Measurements from ENCODE around the gene NPIPA3. TPM values are rescaled to one million over a fixed set of nuclear protein-coding genes. Genes with fewer than 3 reads are reported as not detected.
"Not testable (repeated sequence)": the region's sequence is repeated elsewhere in the genome, so short reads cannot be mapped to it uniquely, and the experiment has no call there.

Gene NPIPA3
- 1.8 and 3.2 TPM in 2 replicates for total RNA-seq (2014; rRNA removed; shearing (Covaris generic))

GRCh38 chr16:14703156-14704011 lies at the start of gene NPIPA3:
TSS of gene NPIPA3 (plus strand) at chr16:14703411. CDS start at chr16:14708944, 5,533 bp downstream.
- not testable (repeated sequence) for H3K4me3 ChIP-seq; DNase-seq; H3K27ac ChIP-seq; H3K9me3 ChIP-seq (replicated peaks); H3K27me3 ChIP-seq; H3K36me3 ChIP-seq; H3K4me1 ChIP-seq

GRCh38 chr16:14658063-14658462 lies 45.1 kb upstream of the NPIPA3 start:
- DNase-seq: peak; percentile 63 to 79
- no peaks in the 10 kb centered on the region for H3K27me3 ChIP-seq
- 0 out of 2 replicates have a peak, but pooled peaks cover 2% of the 10 kb centered on the region for H3K4me1 ChIP-seq
- peaks cover 35% of the 10 kb centered on the region for H3K36me3 ChIP-seq
- H3K4me3 ChIP-seq: no peak overlapping the region
- H3K27ac ChIP-seq: peak overlapping the region; percentile 47
- H3K9me3 ChIP-seq (replicated peaks): no peaks in the 10 kb centered on the region

GRCh38 chr16:14667347-14668266 lies 35.6 kb upstream of the NPIPA3 start:
- no peak overlapping the region for H3K4me3 ChIP-seq
- peaks cover 34% of the 10 kb centered on the region for H3K36me3 ChIP-seq
- DNase-seq: no peak
- no peaks in the 10 kb centered on the region for H3K27me3 ChIP-seq
- no peaks in the 10 kb centered on the region for H3K4me1 ChIP-seq
- no peak overlapping the region for H3K27ac ChIP-seq
- H3K9me3 ChIP-seq (replicated peaks): no peaks in the 10 kb centered on the region

- H3K27me3 ChIP-seq: no peaks in the 10 kb centered on the region
- H3K4me3 ChIP-seq: no peak overlapping the region
- peaks cover 34% of the 10 kb centered on the region for H3K36me3 ChIP-seq
- H3K9me3 ChIP-seq (replicated peaks): no peaks in the 10 kb centered on the region
- no peak overlapping the region for H3K27ac ChIP-seq
- H3K4me1 ChIP-seq: no peaks in the 10 kb centered on the region
- no peak for DNase-seq
These were observed 34.5 kb upstream of the NPIPA3 start for GRCh38 chr16:14668556-14669223.

DNA sequence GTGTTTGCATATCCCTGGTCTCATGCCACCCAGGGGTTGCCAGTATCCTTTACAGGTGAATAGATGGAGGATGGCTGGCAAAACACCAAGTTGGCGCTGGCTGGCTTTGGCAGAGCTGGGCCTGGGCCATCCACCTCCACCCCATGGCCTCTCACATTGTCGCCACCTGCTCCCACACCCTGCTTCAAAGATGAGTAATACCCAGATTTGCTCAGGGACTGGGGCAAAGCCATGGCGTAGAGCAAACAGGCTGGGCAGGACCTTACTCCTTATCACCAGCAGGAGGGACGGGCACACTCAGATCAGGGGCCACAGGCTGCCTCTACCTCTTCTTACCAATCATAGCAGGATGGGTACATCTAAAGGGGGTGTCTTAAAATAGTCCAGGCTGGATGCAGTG lies 33.4 kb upstream of the NPIPA3 start:
- no peaks in the 10 kb centered on the region for H3K9me3 ChIP-seq (replicated peaks)
- H3K36me3 ChIP-seq: peaks cover 29% of the 10 kb centered on the region
- H3K27me3 ChIP-seq: no peaks in the 10 kb centered on the region
- DNase-seq: no peak
- no peak overlapping the region for H3K27ac ChIP-seq
- no peaks in the 10 kb centered on the region for H3K4me1 ChIP-seq
- no peak overlapping the region for H3K4me3 ChIP-seq

DNA sequence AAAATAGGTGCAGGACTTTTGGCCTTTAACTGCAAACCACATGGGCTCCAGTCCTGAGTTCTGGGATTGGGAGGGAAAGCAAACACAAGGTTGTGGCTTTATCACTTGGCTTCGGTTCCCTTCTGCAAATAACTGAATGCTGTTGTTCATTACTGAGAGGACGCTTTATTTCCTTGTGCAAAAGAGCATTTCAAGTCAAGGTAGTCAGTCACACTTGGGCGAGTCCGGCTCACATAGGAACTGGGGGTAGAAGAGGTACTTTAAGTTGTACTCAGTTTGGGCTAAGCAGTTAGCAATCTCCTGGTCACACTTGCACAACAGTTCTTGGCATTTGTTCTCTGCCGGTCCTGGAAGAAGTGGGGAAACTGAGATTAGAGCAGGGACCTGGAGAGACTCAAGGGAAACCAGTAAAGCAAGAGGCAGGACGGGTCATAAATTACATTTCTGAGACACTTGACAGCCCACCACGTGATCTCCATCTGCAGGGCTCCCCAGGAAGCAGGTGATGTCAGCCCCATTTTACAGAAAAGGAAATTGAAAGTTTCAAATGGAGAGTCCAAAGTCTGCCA lies 30.7 kb upstream of the NPIPA3 start:
- Histone ChIP-seq H3K4me1 (no peaks in the 10 kb centered on the region), H3K9me3 (replicated peaks) (no peaks in the 10 kb centered on the region), H3K27me3 (no peaks in the 10 kb centered on the region), H3K36me3 (peaks cover 6% of the 10 kb centered on the region; the same call in 1 of the 2 replicates), H3K27ac (no peak overlapping the region), H3K4me3 (no peak overlapping the region)
- DNase-seq: no peak

- no peak overlapping the region for H3K4me3 ChIP-seq
- no peak overlapping the region for H3K27ac ChIP-seq
- no peaks in the 10 kb centered on the region for H3K36me3 ChIP-seq
- H3K4me1 ChIP-seq: no peaks in the 10 kb centered on the region
- no peaks in the 10 kb centered on the region for H3K27me3 ChIP-seq
- no peaks in the 10 kb centered on the region for H3K9me3 ChIP-seq (replicated peaks)
- DNase-seq: no peak
These were observed 26.6 kb upstream of the NPIPA3 start for GRCh38 chr16:14676633-14677032.

DNA sequence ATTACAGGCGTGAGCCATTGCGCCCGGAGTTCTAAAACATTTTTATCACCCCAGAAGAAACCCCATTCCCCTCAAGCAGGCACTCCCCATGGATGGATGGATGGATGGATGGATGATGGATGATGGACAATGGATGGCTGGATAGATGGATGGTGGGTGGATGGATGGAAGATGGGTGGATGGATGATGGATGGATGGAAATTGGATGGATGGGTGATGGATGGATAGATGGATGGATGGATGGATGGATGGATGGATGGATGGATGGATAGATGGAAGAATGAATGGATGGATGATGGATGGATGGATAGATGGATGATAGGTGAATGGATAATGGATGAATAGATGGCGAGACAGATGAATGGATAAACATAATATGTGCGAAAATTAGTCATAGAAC lies 25.6 kb upstream of the NPIPA3 start:
- no peaks in the 10 kb centered on the region for H3K4me1 ChIP-seq
- no peak overlapping the region for H3K27ac ChIP-seq
- H3K27me3 ChIP-seq: no peaks in the 10 kb centered on the region
- H3K36me3 ChIP-seq: no peaks in the 10 kb centered on the region
- H3K4me3 ChIP-seq: no peak overlapping the region
- H3K9me3 ChIP-seq (replicated peaks): no peaks in the 10 kb centered on the region
- DNase-seq: no peak

GRCh38 chr16:14678748-14679497 lies 24.3 kb upstream of the NPIPA3 start:
- no peak for DNase-seq
- H3K9me3 ChIP-seq (replicated peaks): no peaks in the 10 kb centered on the region
- no peaks in the 10 kb centered on the region for H3K4me1 ChIP-seq
- no peak overlapping the region for H3K27ac ChIP-seq
- H3K4me3 ChIP-seq: no peak overlapping the region
- no peaks in the 10 kb centered on the region for H3K27me3 ChIP-seq
- H3K36me3 ChIP-seq: no peaks in the 10 kb centered on the region

- not testable (repeated sequence) for H3K9me3 ChIP-seq (replicated peaks); DNase-seq; H3K4me1 ChIP-seq; H3K4me3 ChIP-seq; H3K27ac ChIP-seq; H3K27me3 ChIP-seq; H3K36me3 ChIP-seq
These were observed 22.8 kb upstream of the NPIPA3 start for GRCh38 chr16:14680396-14680795.

DNA sequence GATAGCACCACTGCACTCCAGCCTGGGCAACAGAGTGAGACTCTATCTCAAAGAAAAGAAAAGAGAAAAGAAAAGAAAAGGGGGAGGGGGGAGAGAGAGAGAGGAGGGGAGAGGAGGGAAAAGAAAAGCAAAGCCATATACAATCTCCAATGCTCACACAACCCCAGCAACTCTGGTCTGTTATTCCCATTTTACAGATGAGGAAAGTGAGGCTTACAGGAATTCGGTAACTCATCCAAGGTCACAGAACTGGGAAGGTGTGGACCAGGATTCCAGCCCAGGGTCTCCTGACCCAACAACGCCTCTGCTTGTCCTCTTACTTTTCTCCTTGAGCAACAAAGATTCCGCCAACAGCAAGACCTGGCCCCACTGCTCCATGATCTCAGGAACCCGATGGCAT lies 22.1 kb upstream of the NPIPA3 start:
- no peaks in the 10 kb centered on the region for H3K36me3 ChIP-seq
- no peak overlapping the region for H3K4me3 ChIP-seq
- H3K4me1 ChIP-seq: no peaks in the 10 kb centered on the region
- no peaks in the 10 kb centered on the region for H3K9me3 ChIP-seq (replicated peaks)
- H3K27me3 ChIP-seq: no peaks in the 10 kb centered on the region
- DNase-seq: no peak
- no peak overlapping the region for H3K27ac ChIP-seq

GRCh38 chr16:14682121-14682520 lies 21.1 kb upstream of the NPIPA3 start:
- Histone ChIP-seq H3K4me1 (no peaks in the 10 kb centered on the region), H3K9me3 (replicated peaks) (no peaks in the 10 kb centered on the region), H3K27me3 (no peaks in the 10 kb centered on the region), H3K4me3 (no peak overlapping the region), H3K27ac (no peak overlapping the region), H3K36me3 (no peaks in the 10 kb centered on the region)
- no peak for DNase-seq

DNA sequence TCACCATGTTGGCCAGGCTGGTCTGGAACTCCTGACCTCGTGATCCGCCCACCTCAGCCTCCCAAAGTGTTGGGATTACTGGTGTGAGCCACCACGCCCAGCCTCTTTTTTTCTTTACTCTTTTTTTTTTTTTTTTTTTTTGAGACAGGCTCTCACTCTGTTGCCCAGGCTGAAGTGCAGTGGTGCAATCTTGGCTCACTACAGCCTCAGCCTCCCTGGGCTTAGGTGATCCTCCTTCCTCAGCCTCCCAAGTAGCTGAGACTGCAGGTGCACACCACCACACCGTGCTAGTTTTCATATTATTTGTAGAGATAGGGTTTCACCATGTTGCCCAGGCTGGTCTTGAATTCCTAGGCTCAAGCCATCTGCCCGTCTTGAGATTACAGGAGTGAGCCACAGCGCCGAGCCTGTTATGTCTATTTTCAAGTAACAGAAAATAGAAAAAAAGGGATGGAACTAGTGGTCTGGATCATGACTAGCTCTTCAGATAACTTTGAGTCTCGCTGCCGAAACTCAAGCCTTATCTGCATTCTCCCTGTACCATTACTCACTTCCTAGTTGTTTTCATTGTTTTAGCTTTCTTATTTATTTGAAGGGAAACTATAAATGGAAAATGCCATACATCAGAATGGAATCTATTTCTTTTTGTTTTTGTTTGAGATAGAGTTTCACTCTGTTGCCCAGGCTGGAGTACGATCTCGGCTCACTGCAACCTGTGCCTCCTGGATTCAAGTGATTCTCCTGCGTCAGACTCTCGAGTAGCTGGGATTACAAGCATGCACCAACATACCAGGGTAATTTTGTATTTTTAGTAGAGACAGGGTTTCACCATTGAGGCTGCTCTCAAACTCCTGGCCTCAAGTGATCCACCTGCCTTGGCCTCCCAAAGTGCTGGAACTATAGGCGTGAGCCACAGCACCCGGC lies 17.1 kb upstream of the NPIPA3 start:
- not testable (repeated sequence) for H3K27ac ChIP-seq; H3K4me3 ChIP-seq; DNase-seq; H3K27me3 ChIP-seq; H3K9me3 ChIP-seq (replicated peaks); H3K4me1 ChIP-seq; H3K36me3 ChIP-seq

Data from SJCRH30 (cell line).